ENCODE data around the gene DLGAP1.

GRCh38 chr18:3572761-3573160 lies 882.3 kb downstream of the DLGAP1 start:
- TF ChIP-seq CTCF (IDR thresholded peaks at IDR 0.05; ENCODE audit: low read depth, low read length) = no peak
- TF ChIP-seq EZH2phosphoT487 (IDR thresholded peaks at IDR 0.05; ENCODE audit: low read depth) = no peak
